T-cell (primary cell): Measurements from ENCODE around the gene RASL12. TPM values are rescaled to one million over a fixed set of nuclear protein-coding genes. Genes with fewer than 3 reads are reported as not detected.

Experiments used
- ATAC-seq, 4 experiments: fragments of 200-7000 bp in 3 of 4; fragments of 150-1000 bp in 1 of 4; cut with Tn5 transposase; replicated peaks in 1 of 4; 1 replicate in 3 of 4; 2 replicates in 1 of 4; pipeline ENCODE4 v1.10.0; 2021; ENCODE audit warnings: moderate library complexity in 3 of 4, mild to moderate bottlenecking in 2 of 4, moderate number of reproducible peaks in 1 of 4
- CTCF ChIA-PET, 2 donors: fragments of 300-600 bp; sonication (Branson Sonifier 250); formaldehyde crosslinking; loops; one replicate each; lab custom pipeline; 2022; ENCODE audit warnings: antibody characterized with exemption in 2 of 2; lab: Charles Lee
- POLR2A ChIA-PET, 2 donors: fragments of 300-600 bp; sonication (Branson Sonifier 250); formaldehyde crosslinking; loops; one replicate each; lab custom pipeline; 2022; ENCODE audit warnings: antibody characterized with exemption in 2 of 2; lab: Charles Lee
- DNase-seq, 35 experiments: peaks; one replicate each; pipeline versions ENCODE4 v3.0.0 to v3.0.0-alpha.2; 2013 to 2023
- H3K27ac ChIP-seq: one replicate; pipeline ENCODE4 v1.5.1; 2013; ENCODE audit warnings: low read length
- H3K27me3 ChIP-seq, 2 experiments: replicated peaks in 1 of 2; 1 replicate in 1 of 2; 2 replicates in 1 of 2; pipeline versions ENCODE4 v1.6.1 to v1.7.0; 2013; ENCODE audit warnings: low read length in 1 of 2, mixed read lengths in 1 of 2; ENCODE audit not compliant: control insufficient read depth in 2 of 2, insufficient read depth in 2 of 2; ENCODE audit errors: extremely low read depth in 1 of 2
- H3K36me3 ChIP-seq, 2 donors: 1 replicate in 1 of 2; 2 replicates in 1 of 2; pipeline versions ENCODE4 v1.6.1 to v1.7.0; 2013; ENCODE audit warnings: low read length in 1 of 2; ENCODE audit not compliant: control insufficient read depth in 2 of 2, insufficient read depth in 1 of 2; ENCODE audit errors: extremely low read depth in 1 of 2
- H3K4me1 ChIP-seq, 2 experiments: 1 replicate in 1 of 2; 2 replicates in 1 of 2; pipeline versions ENCODE4 v1.6.1 to v1.7.0; 2013; ENCODE audit warnings: low read length in 2 of 2, mixed read lengths in 1 of 2; ENCODE audit not compliant: insufficient read depth in 2 of 2, control insufficient read depth in 1 of 2; ENCODE audit errors: extremely low read depth in 1 of 2
- H3K4me3 ChIP-seq, 2 donors: 1 replicate in 1 of 2; 2 replicates in 1 of 2; pipeline versions ENCODE4 v1.5.1 to v1.7.0; 2013; ENCODE audit warnings: mild to moderate bottlenecking in 2 of 2, low read length in 1 of 2, moderate library complexity in 1 of 2; ENCODE audit not compliant: control insufficient read depth in 1 of 2; ENCODE audit errors: extremely low read depth in 1 of 2
- H3K9me3 ChIP-seq: 2 replicates; pipeline ENCODE4 v1.7.0; 2013
- H3K27ac Mint-ChIP-seq, 2 donors: one replicate each; pipeline ENCODE4 v1.8.0; 2020 to 2021; ENCODE audit warnings: mild to moderate bottlenecking in 2 of 2, mixed read lengths in 2 of 2
- H3K27me3 Mint-ChIP-seq, 2 donors: one replicate each; pipeline ENCODE4 v1.8.0; 2021 to 2022; ENCODE audit warnings: mixed read lengths in 2 of 2
- H3K36me3 Mint-ChIP-seq: one replicate; pipeline ENCODE4 v1.8.0; 2021; ENCODE audit warnings: mixed read lengths
- H3K4me1 Mint-ChIP-seq, 3 donors: one replicate each; pipeline ENCODE4 v1.8.0; 2020 to 2022; ENCODE audit warnings: mixed read lengths in 3 of 3, mild to moderate bottlenecking in 1 of 3
- H3K4me3 Mint-ChIP-seq, 3 donors: one replicate each; pipeline ENCODE4 v1.8.0; 2020 to 2022; ENCODE audit warnings: mild to moderate bottlenecking in 3 of 3, mixed read lengths in 3 of 3, moderate library complexity in 3 of 3
- H3K9me3 Mint-ChIP-seq, 3 donors: one replicate each; pipeline ENCODE4 v1.8.0; 2020 to 2022; ENCODE audit warnings: mixed read lengths in 3 of 3
- WGBS: methylation state at CpG from one replicate; pipeline ENCODE4 v1.1.5; 2013; ENCODE audit warnings: missing lambda C conversion rate; ENCODE audit not compliant: insufficient coverage; 5-methylcytosine and 5-hydroxymethylcytosine counted together
- total RNA-seq, 35 experiments: library from RNA in 6 of 35; stranded (reverse) in 6 of 35; fragments of 120-200 nt in 1 of 35; gene quantifications; one replicate each; pipeline versions ENCODE4 v1.2.1 to v1.2.4 and lab custom pipeline; 2013 to 2026

Gene RASL12
- total RNA-seq, 5 donors from 2014 or later (not counting 1 experiment from before 2014, with no cell fraction given), result 0.09 to 0.18 TPM; not detected in 3

- H3K4me3 Mint-ChIP-seq, result no peak overlapping the region
- ChIA-PET POLR2A (no interaction called here), CTCF (no interaction called here)
- peaks cover 4 to 6% (median 5%) of the 10 kb centered on the region in 3 donors for H3K4me1 Mint-ChIP-seq
- 94% methylated on average over 2 of the region's 3 CpGs for WGBS
- no peaks in the 10 kb centered on the region for H3K36me3 Mint-ChIP-seq
- Histone ChIP-seq H3K27me3 (peaks cover 0 to 5% of the 10 kb centered on the region in 2 experiments), H3K4me1 (peaks cover 2 to 3% of the 10 kb centered on the region in 2 experiments), H3K4me3 (no peak overlapping the region), H3K36me3 (no peaks in the 10 kb centered on the region), H3K27ac (no peak overlapping the region), H3K9me3 (no peaks in the 10 kb centered on the region)
- no peak overlapping the region for H3K27ac Mint-ChIP-seq
- H3K27me3 Mint-ChIP-seq, result peaks cover 0 to 3% of the 10 kb centered on the region in 2 donors
- DNase-seq (no peak), ATAC-seq (no peak)
- no peaks in the 10 kb centered on the region for H3K9me3 Mint-ChIP-seq
Measured at GRCh38 chr15:65038428-65038827, 29.4 kb downstream of the RASL12 start.

GRCh38 chr15:65037309-65037708, 30.5 kb downstream of the RASL12 start:
- no peak overlapping the region for H3K4me3 ChIP-seq
- peaks cover 2 to 10% of the 10 kb centered on the region in 2 experiments for H3K27me3 ChIP-seq
- H3K36me3 Mint-ChIP-seq, result no peaks in the 10 kb centered on the region
- no CpG with 5 or more reads among the region's 1 CpG for WGBS
- no peak overlapping the region for H3K27ac Mint-ChIP-seq
- H3K27me3 Mint-ChIP-seq, result peaks cover 2 to 6% of the 10 kb centered on the region in 2 donors
- H3K27ac ChIP-seq, result no peak overlapping the region
- POLR2A ChIA-PET, result no interaction called here
- DNase-seq (no peak), ATAC-seq (no peak)
- H3K9me3 Mint-ChIP-seq, result no peaks in the 10 kb centered on the region
- CTCF ChIA-PET, result no interaction called here
- H3K4me1 ChIP-seq, result peaks cover 2 to 7% of the 10 kb centered on the region in 2 experiments
- peaks cover 8 to 12% (median 9%) of the 10 kb centered on the region in 3 donors for H3K4me1 Mint-ChIP-seq
- H3K4me3 Mint-ChIP-seq, result no peak overlapping the region
- no peaks in the 10 kb centered on the region for H3K9me3 ChIP-seq
- no peaks in the 10 kb centered on the region for H3K36me3 ChIP-seq

GRCh38 chr15:65034719-65035118, 33.1 kb downstream of the RASL12 start:
- Mint-ChIP-seq H3K9me3 (no peaks in the 10 kb centered on the region), H3K4me1 (peaks cover 8 to 13% (median 12%) of the 10 kb centered on the region in 3 donors), H3K36me3 (no peaks in the 10 kb centered on the region), H3K27ac (no peak overlapping the region), H3K4me3 (no peak overlapping the region), H3K27me3 (peaks cover 0 to 13% of the 10 kb centered on the region in 2 donors)
- ChIA-PET CTCF (interaction anchor here (0.5 to 1.4 kb wide), 3 partner anchors 43 to 470 kb away, joined by 4 to 6 read pairs (median 6); no protein-coding TSS in a partner anchor), POLR2A (no interaction called here)
- no peaks in the 10 kb centered on the region for H3K9me3 ChIP-seq
- peaks cover 2 to 10% of the 10 kb centered on the region in 2 experiments for H3K27me3 ChIP-seq
- no peak for ATAC-seq
- no peak overlapping the region for H3K4me3 ChIP-seq
- DNase-seq, result no peak
- no peak overlapping the region for H3K27ac ChIP-seq
- 100% methylated on average over 6 of the region's 11 CpGs for WGBS
- no peaks in the 10 kb centered on the region for H3K36me3 ChIP-seq
- H3K4me1 ChIP-seq, result peaks cover 2 to 10% of the 10 kb centered on the region in 2 experiments

- POLR2A ChIA-PET, result interaction anchor here in 1 of 2 donors (0.6 kb wide), 1 partner anchor 49 kb away, joined by 3 read pairs; no protein-coding TSS in a partner anchor
- Mint-ChIP-seq H3K27me3 (peaks cover 0 to 13% of the 10 kb centered on the region in 2 donors), H3K4me3 (no peak overlapping the region), H3K9me3 (no peaks in the 10 kb centered on the region), H3K4me1 (peaks cover 8 to 13% (median 12%) of the 10 kb centered on the region in 3 donors), H3K36me3 (no peaks in the 10 kb centered on the region), H3K27ac (no peak overlapping the region)
- peaks cover 2 to 14% of the 10 kb centered on the region in 2 experiments for H3K4me1 ChIP-seq
- ATAC-seq, result peak in 3 of 4 experiments; percentile 24 to 41 (median 29)
- peak in 6 of 35 experiments; percentile 14 to 64 (median 25) for DNase-seq
- no peak overlapping the region for H3K4me3 ChIP-seq
- no peaks in the 10 kb centered on the region for H3K9me3 ChIP-seq
- H3K36me3 ChIP-seq, result no peaks in the 10 kb centered on the region
- H3K27me3 ChIP-seq, result peaks cover 2 to 7% of the 10 kb centered on the region in 2 experiments
- CTCF ChIA-PET, result interaction anchor here (0.6 to 1.4 kb wide), 7 partner anchors 20 to 460 kb away, joined by 3 to 6 read pairs (median 4); partner anchors contain the start of gene PARP16 (in 1 of the 2)
- H3K27ac ChIP-seq, result no peak overlapping the region
- 40% methylated on average over 1 of the region's 4 CpGs for WGBS
Measured at GRCh38 chr15:65033659-65034269, 34.0 kb downstream of the RASL12 start.

GRCh38 chr15:65032801-65033537, 34.8 kb downstream of the RASL12 start:
- Histone ChIP-seq H3K36me3 (no peaks in the 10 kb centered on the region), H3K27ac (no peak overlapping the region), H3K27me3 (peaks cover 2 to 7% of the 10 kb centered on the region in 2 experiments), H3K4me3 (no peak overlapping the region), H3K4me1 (peaks cover 7 to 20% of the 10 kb centered on the region in 2 experiments), H3K9me3 (no peaks in the 10 kb centered on the region)
- DNase-seq (peak in 23 of 35 experiments; percentile 8 to 60 (median 24)), ATAC-seq (peak in 3 of 4 experiments; percentile 21 to 33 (median 24))
- CTCF ChIA-PET, result interaction anchor here in 1 of 2 donors (0.9 kb wide), 1 partner anchor 50 kb away, joined by 3 read pairs; no protein-coding TSS in a partner anchor
- POLR2A ChIA-PET, result interaction anchor here in 1 of 2 donors (0.6 kb wide), 1 partner anchor 50 kb away, joined by 3 read pairs; no protein-coding TSS in a partner anchor
- H3K4me1 Mint-ChIP-seq, result peaks cover 15 to 20% (median 19%) of the 10 kb centered on the region in 3 donors
- WGBS, result 29% methylated on average over 9 of the region's 13 CpGs
- H3K36me3 Mint-ChIP-seq, result no peaks in the 10 kb centered on the region
- H3K27ac Mint-ChIP-seq, result no peak overlapping the region
- no peaks in the 10 kb centered on the region for H3K9me3 Mint-ChIP-seq
- peak overlapping the region in 1 of 3 donors; percentile 34 for H3K4me3 Mint-ChIP-seq
- peaks cover 0 to 13% of the 10 kb centered on the region in 2 donors for H3K27me3 Mint-ChIP-seq

GRCh38 chr15:65029736-65030208, 38.0 kb downstream of the RASL12 start:
- peaks cover 0 to 20% of the 10 kb centered on the region in 2 donors for H3K36me3 ChIP-seq
- H3K27ac Mint-ChIP-seq, result no peak overlapping the region
- no peak overlapping the region for H3K27ac ChIP-seq
- CTCF ChIA-PET, result interaction anchor here in 1 of 2 donors (0.5 kb wide), 1 partner anchor 172 kb away, joined by 5 read pairs; no protein-coding TSS in a partner anchor
- no peak overlapping the region for H3K4me3 ChIP-seq
- POLR2A ChIA-PET, result interaction anchor here in 1 of 2 donors (0.6 kb wide), 1 partner anchor 38 kb away, joined by 9 read pairs; no protein-coding TSS in a partner anchor
- H3K27me3 Mint-ChIP-seq, result peaks cover 0 to 13% of the 10 kb centered on the region in 2 donors
- WGBS, result 88% methylated on average over 4 of the region's 12 CpGs
- no peaks in the 10 kb centered on the region for H3K9me3 Mint-ChIP-seq
- no peak for ATAC-seq
- peaks cover 2 to 7% of the 10 kb centered on the region in 2 experiments for H3K27me3 ChIP-seq
- peaks cover 11 to 21% of the 10 kb centered on the region in 2 experiments for H3K4me1 ChIP-seq
- H3K36me3 Mint-ChIP-seq, result peaks cover 15% of the 10 kb centered on the region
- peaks cover 23 to 28% (median 28%) of the 10 kb centered on the region in 3 donors for H3K4me1 Mint-ChIP-seq
- no peak for DNase-seq
- H3K4me3 Mint-ChIP-seq, result peak overlapping the region; percentile 68 to 85 (median 78)
- H3K9me3 ChIP-seq, result no peaks in the 10 kb centered on the region
